HepG2 (cell line): ENCODE results near the gene MRE11. TPM values are rescaled to one million over a fixed set of nuclear protein-coding genes. Genes with fewer than 3 reads are reported as not detected.
A peak's percentile ranks its signal among the peaks of the same experiment; 100 is the strongest.

Experiments
- BRD4 ChIP-seq: sonication (generic); formaldehyde crosslinking; IDR thresholded peaks from 2 replicates; pipeline ENCODE4 v1.4.0; 2020; ENCODE audit warnings: missing genetic modification reagents
- HBP1 ChIP-seq: IDR thresholded peaks from 2 replicates; pipeline ENCODE4 v1.6.1; 2016; ENCODE audit warnings: low read depth, control low read depth
- HNF4G ChIP-seq, 2 experiments: sonication (generic) in 1 of 2; formaldehyde crosslinking in 1 of 2; IDR thresholded peaks; 2 replicates each; pipeline versions ENCODE4 v1.4.0 to v1.6.1; 2011 to 2020; ENCODE audit warnings: borderline replicate concordance in 2 of 2, low read depth in 2 of 2, mild to moderate bottlenecking in 2 of 2, low read length in 1 of 2, missing genetic modification reagents in 1 of 2, moderate library complexity in 1 of 2
- KDM5B ChIP-seq: sonication (generic); formaldehyde crosslinking; IDR thresholded peaks from 2 replicates; pipeline ENCODE4 v1.4.0; 2020; ENCODE audit warnings: missing genetic modification reagents, mild to moderate bottlenecking, borderline replicate concordance
- NONO ChIP-seq, 2 experiments: fragments of 450-650 bp in 1 of 2; sonication (generic) in 1 of 2; formaldehyde crosslinking in 1 of 2; IDR thresholded peaks in 1 of 2; conservative IDR thresholded peaks in 1 of 2; 2 replicates each; pipeline versions ENCODE4 v1.6.1 to v1.8.0; 2017 to 2022; ENCODE audit warnings: mild to moderate bottlenecking in 1 of 2, missing genetic modification reagents in 1 of 2, moderate library complexity in 1 of 2
- PCBP2 ChIP-seq: fragments of 200-400 bp; formaldehyde crosslinking; optimal IDR thresholded peaks from 2 replicates; pipeline ENCODE3; 2018; ENCODE audit warnings: low read length, low read depth; ENCODE audit not compliant: poor library complexity, severe bottlenecking
- PHF21A ChIP-seq: sonication (generic); formaldehyde crosslinking; IDR thresholded peaks from 2 replicates; pipeline ENCODE4 v1.5.0; 2020; ENCODE audit warnings: mild to moderate bottlenecking, missing genetic modification reagents
- SMAD3 ChIP-seq: sonication (generic); formaldehyde crosslinking; IDR thresholded peaks from 2 replicates; pipeline ENCODE4 v1.4.0; 2020; ENCODE audit warnings: missing genetic modification reagents
- TBX2 ChIP-seq: sonication (generic); formaldehyde crosslinking; IDR thresholded peaks from 2 replicates; pipeline ENCODE4 v1.5.0; 2020; ENCODE audit warnings: missing genetic modification reagents, mild to moderate bottlenecking, borderline replicate concordance
- TCF12 ChIP-seq, 2 experiments: fragments of 450-650 bp in 1 of 2; sonication (generic) in 1 of 2; formaldehyde crosslinking in 1 of 2; IDR thresholded peaks; 2 replicates each; pipeline versions ENCODE4 v1.6.1 to v1.8.0; 2017 to 2022; ENCODE audit warnings: antibody characterized with exemption in 1 of 2, mild to moderate bottlenecking in 1 of 2, missing genetic modification reagents in 1 of 2, moderate library complexity in 1 of 2
- ZBTB20 ChIP-seq: sonication (generic); formaldehyde crosslinking; IDR thresholded peaks from 2 replicates; pipeline ENCODE4 v1.8.1; 2023; ENCODE audit warnings: missing genetic modification reagents, low read depth, mild to moderate bottlenecking, borderline replicate concordance
- ZNF160 ChIP-seq: sonication (generic); formaldehyde crosslinking; IDR thresholded peaks from 2 replicates; pipeline ENCODE4 v1.8.0; 2022; ENCODE audit warnings: mild to moderate bottlenecking, inconsistent platforms, missing genetic modification reagents
- ZNF230 ChIP-seq: sonication (generic); formaldehyde crosslinking; IDR thresholded peaks from 2 replicates; pipeline ENCODE4 v1.4.0; 2020; ENCODE audit warnings: mild to moderate bottlenecking, missing genetic modification reagents
- ZNF431 ChIP-seq: sonication (generic); formaldehyde crosslinking; IDR thresholded peaks from 2 replicates; pipeline ENCODE4 v1.9.0; 2022; ENCODE audit warnings: missing genetic modification reagents, low read depth, mild to moderate bottlenecking, borderline replicate concordance
- polyA plus RNA-seq, 8 experiments: library from polyadenylated mRNA; depleted of rRNA in 3 of 8; stranded (reverse) in 7 of 8; unstranded in 1 of 8; fragments of >200 nt; fragmentation: Illumina TruSeq in 4 of 8; extraction: Trizol in 4 of 8; gene quantifications; 2 replicates each; pipeline versions ENCODE4 v1.2.1 to v1.2.3, GENCODE V29; 2011 to 2016; ENCODE audit warnings: low read depth in 4 of 8, missing spikeins in 1 of 8, mixed read lengths in 1 of 8; ENCODE audit not compliant: insufficient read depth in 1 of 8
- total RNA-seq, 5 experiments: library from RNA; depleted of rRNA; stranded (reverse); fragments of >200 nt; fragmentation: Illumina TruSeq; extraction: Trizol; gene quantifications; 2 replicates each; pipeline ENCODE4 v1.2.3, GENCODE V29; 2016; ENCODE audit warnings: low read depth in 1 of 5
- TF ChIP-seq, protein P1 (sequence below): sonication (generic); formaldehyde crosslinking; IDR thresholded peaks from 2 replicates; pipeline ENCODE4 v1.4.0; 2020; ENCODE audit warnings: missing genetic modification reagents
- TF ChIP-seq, protein P2 (sequence below): sonication (generic); formaldehyde crosslinking; IDR thresholded peaks from 2 replicates; pipeline ENCODE4 v1.5.1; 2020; ENCODE audit warnings: missing genetic modification reagents, mild to moderate bottlenecking, borderline replicate concordance
- TF ChIP-seq, protein P3 (sequence below): sonication (generic); formaldehyde crosslinking; IDR thresholded peaks from 2 replicates; pipeline ENCODE4 v1.8.1; 2023; ENCODE audit warnings: mild to moderate bottlenecking, moderate library complexity, missing genetic modification reagents

Gene MRE11
- total and polyA plus RNA-seq, 2 of the 13 experiments (the other 11 are each of a cell fraction or from before 2014, with no cell fraction given), result 7.2 to 37.3 TPM

DNA sequence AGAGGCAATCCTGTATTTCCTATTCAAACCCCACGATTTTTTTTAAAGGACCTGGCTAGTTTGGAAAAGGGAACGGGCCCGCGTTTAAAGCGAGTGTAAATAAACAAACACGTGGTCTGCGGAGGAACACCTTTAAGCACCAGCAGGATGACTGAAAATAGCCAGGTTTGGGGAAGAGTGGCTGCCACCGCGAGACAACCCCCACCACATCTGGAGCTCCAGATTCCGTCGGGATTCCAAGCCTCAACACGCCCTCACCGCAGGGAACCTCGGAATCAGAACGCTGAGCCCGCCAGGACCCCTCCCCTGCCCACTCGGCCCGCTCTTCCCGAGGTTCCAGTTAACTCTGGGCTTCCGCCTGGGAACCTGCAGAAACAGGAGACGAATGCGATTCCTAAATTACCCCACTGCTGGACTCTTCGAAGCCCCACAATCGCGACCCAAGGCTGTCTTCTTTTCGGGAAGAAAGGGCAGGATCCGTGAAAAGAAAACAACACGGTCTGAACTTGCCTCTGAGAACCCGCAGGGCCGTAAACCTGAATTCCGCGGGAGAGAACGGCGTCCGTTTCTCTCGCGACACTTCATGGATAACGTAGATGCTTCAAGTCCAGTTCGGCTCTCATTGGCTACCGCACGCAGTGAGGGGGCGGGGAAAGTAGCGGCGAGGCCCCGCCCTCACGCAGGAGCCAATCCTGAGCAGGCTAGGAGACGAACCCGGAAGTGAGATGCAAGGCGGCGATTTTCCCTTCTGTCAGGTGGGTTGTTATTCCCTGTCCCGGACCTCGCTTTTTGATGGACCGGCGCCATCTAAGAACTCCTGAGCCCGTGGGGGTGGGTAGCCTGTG is at the start of gene MRE11, which contains the start of gene ANKRD49 (continued):
- TF ChIP-seq HNF4G (IDR thresholded peaks at IDR 0.05; ENCODE audit: borderline replicate concordance, low read depth, low read length), result no peak
- TF ChIP-seq HNF4G (CRISPR knock-in tag; IDR thresholded peaks at IDR 0.05; ENCODE audit: borderline replicate concordance, low read depth), result 0 out of 2 replicates have a peak, but pooled peaks have one; percentile 13
- TF ChIP-seq SMAD3 (CRISPR knock-in tag), result peak; percentile 65; the same call in 1 of the 2 replicates
- TF ChIP-seq ZBTB20 (CRISPR knock-in tag), result 0 out of 2 replicates have a peak, but pooled peaks have one; percentile 54
- 0 out of 2 replicates have a peak, but pooled peaks have one; percentile 49 for TF ChIP-seq ZNF431
- TF ChIP-seq, protein P1, sequence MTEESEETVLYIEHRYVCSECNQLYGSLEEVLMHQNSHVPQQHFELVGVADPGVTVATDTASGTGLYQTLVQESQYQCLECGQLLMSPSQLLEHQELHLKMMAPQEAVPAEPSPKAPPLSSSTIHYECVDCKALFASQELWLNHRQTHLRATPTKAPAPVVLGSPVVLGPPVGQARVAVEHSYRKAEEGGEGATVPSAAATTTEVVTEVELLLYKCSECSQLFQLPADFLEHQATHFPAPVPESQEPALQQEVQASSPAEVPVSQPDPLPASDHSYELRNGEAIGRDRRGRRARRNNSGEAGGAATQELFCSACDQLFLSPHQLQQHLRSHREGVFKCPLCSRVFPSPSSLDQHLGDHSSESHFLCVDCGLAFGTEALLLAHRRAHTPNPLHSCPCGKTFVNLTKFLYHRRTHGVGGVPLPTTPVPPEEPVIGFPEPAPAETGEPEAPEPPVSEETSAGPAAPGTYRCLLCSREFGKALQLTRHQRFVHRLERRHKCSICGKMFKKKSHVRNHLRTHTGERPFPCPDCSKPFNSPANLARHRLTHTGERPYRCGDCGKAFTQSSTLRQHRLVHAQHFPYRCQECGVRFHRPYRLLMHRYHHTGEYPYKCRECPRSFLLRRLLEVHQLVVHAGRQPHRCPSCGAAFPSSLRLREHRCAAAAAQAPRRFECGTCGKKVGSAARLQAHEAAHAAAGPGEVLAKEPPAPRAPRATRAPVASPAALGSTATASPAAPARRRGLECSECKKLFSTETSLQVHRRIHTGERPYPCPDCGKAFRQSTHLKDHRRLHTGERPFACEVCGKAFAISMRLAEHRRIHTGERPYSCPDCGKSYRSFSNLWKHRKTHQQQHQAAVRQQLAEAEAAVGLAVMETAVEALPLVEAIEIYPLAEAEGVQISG, result peak; percentile 58; the same call in 1 of the 2 replicates
- TF ChIP-seq, protein P2, sequence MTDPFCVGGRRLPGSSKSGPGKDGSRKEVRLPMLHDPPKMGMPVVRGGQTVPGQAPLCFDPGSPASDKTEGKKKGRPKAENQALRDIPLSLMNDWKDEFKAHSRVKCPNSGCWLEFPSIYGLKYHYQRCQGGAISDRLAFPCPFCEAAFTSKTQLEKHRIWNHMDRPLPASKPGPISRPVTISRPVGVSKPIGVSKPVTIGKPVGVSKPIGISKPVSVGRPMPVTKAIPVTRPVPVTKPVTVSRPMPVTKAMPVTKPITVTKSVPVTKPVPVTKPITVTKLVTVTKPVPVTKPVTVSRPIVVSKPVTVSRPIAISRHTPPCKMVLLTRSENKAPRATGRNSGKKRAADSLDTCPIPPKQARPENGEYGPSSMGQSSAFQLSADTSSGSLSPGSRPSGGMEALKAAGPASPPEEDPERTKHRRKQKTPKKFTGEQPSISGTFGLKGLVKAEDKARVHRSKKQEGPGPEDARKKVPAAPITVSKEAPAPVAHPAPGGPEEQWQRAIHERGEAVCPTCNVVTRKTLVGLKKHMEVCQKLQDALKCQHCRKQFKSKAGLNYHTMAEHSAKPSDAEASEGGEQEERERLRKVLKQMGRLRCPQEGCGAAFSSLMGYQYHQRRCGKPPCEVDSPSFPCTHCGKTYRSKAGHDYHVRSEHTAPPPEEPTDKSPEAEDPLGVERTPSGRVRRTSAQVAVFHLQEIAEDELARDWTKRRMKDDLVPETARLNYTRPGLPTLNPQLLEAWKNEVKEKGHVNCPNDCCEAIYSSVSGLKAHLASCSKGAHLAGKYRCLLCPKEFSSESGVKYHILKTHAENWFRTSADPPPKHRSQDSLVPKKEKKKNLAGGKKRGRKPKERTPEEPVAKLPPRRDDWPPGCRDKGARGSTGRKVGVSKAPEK (CRISPR knock-in tag), result no peak
- TF ChIP-seq PHF21A (CRISPR knock-in tag), result peak; percentile 34; the same call in 1 of the 2 replicates
- no peak; the same call in 1 of the 2 replicates for TF ChIP-seq BRD4
- no peak for TF ChIP-seq TCF12 (IDR thresholded peaks at IDR 0.05)
- TF ChIP-seq TCF12 (CRISPR knock-in tag; IDR thresholded peaks at IDR 0.05), result 0 out of 2 replicates have a peak, but pooled peaks have one; percentile 27
- no peak for TF ChIP-seq PCBP2
- TF ChIP-seq HBP1 (CRISPR knock-in tag), result peak; percentile 76; the same call in 1 of the 2 replicates
- no peak for TF ChIP-seq NONO (IDR thresholded peaks at IDR 0.05)
- peak; percentile 61 for TF ChIP-seq NONO (CRISPR knock-in tag; conservative IDR thresholded peaks at IDR 0.05)
- TF ChIP-seq, protein P3, sequence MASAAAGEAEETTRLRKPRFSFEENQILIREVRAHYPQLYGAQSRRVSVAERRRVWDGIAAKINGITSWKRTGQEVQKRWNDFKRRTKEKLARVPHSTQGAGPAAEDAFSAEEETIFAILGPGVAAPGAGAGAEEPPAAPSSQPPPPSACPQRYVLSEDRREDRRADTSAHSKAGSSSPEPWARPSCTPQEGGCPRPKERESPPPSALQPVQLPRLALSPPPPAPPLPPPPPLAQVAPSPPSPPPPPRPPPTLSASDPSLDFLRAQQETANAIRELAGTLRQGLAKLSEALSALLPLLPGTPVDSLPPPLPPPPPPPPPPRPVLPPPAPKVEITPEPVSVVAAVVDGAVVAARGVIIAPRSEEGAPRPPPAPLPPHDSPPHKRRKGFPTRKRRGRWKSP (CRISPR knock-in tag), result 0 out of 2 replicates have a peak, but pooled peaks have one; percentile 26
- peak; percentile 48 for TF ChIP-seq TBX2 (CRISPR knock-in tag)
- 0 out of 2 replicates have a peak, but pooled peaks have one; percentile 24 for TF ChIP-seq ZNF230
- peak; percentile 68 for TF ChIP-seq KDM5B
- 0 out of 2 replicates have a peak, but pooled peaks have one; percentile 13 for TF ChIP-seq ZNF160
